GM23338 (cell line): Measurements from ENCODE around the gene GDF11. TPM values are rescaled to one million over a fixed set of nuclear protein-coding genes. Genes with fewer than 3 reads are reported as not detected.

Experiments
- ATAC-seq: fragments of 200-7000 bp; cut with Tn5 transposase; 3 replicates; pipeline ENCODE4 v1.9.1; 2020
- DNase-seq: peaks from one replicate; pipeline ENCODE4 v3.0.0-alpha.2; 2015; ENCODE audit warnings: low spot score
- H2AFZ ChIP-seq: fragments of 200-600 bp; sonication (generic); 2 replicates; pipeline ENCODE4 v1.8.0; 2016; ENCODE audit warnings: antibody characterized with exemption, mild to moderate bottlenecking, moderate library complexity
- H3F3A ChIP-seq: fragments of 200-600 bp; sonication (generic); replicated peaks from 2 replicates; pipeline ENCODE4 v1.8.0; 2017; ENCODE audit warnings: antibody characterized with exemption, mixed run types, low read depth
- H3K27ac ChIP-seq: fragments of 200-600 bp; sonication (generic); 2 replicates; pipeline ENCODE4 v1.6.1; 2016; ENCODE audit warnings: low read depth
- H3K27me3 ChIP-seq: fragments of 200-600 bp; sonication (generic); 2 replicates; pipeline ENCODE4 v1.8.0; 2016; ENCODE audit warnings: mild to moderate bottlenecking, mixed run types, moderate library complexity; ENCODE audit not compliant: insufficient read depth
- H3K36me3 ChIP-seq: fragments of 200-600 bp; sonication (generic); 2 replicates; pipeline ENCODE4 v1.8.0; 2016; ENCODE audit warnings: mild to moderate bottlenecking; ENCODE audit not compliant: insufficient read depth
- H3K4me1 ChIP-seq: fragments of 200-600 bp; sonication (generic); 2 replicates; pipeline ENCODE4 v1.8.0; 2016; ENCODE audit warnings: mild to moderate bottlenecking, moderate library complexity; ENCODE audit not compliant: insufficient read depth
- H3K4me2 ChIP-seq: fragments of 200-600 bp; sonication (generic); 2 replicates; pipeline ENCODE4 v1.7.1; 2017; ENCODE audit warnings: mixed run types
- H3K4me3 ChIP-seq: fragments of 200-600 bp; sonication (generic); 2 replicates; pipeline ENCODE4 v1.6.1; 2016; ENCODE audit warnings: mixed run types
- H3K79me2 ChIP-seq: fragments of 200-600 bp; sonication (generic); replicated peaks from 2 replicates; pipeline ENCODE4 v1.8.0; 2017; ENCODE audit warnings: mild to moderate bottlenecking; ENCODE audit not compliant: insufficient read depth
- H3K9me2 ChIP-seq: fragments of 200-600 bp; sonication (generic); 2 replicates; pipeline ENCODE4 v1.8.0; 2017; ENCODE audit not compliant: insufficient read depth
- H4K20me1 ChIP-seq: fragments of 200-600 bp; sonication (generic); replicated peaks from 2 replicates; pipeline ENCODE4 v1.8.0; 2017; ENCODE audit warnings: mild to moderate bottlenecking; ENCODE audit not compliant: insufficient read depth
- H3K27ac Mint-ChIP-seq: 2 replicates; pipeline ENCODE4 v1.8.0; 2020; ENCODE audit warnings: inconsistent platforms, mild to moderate bottlenecking, moderate library complexity, mixed read lengths
- H3K27me3 Mint-ChIP-seq: 3 replicates; pipeline ENCODE4 v1.8.0; 2022; ENCODE audit warnings: low read depth, mild to moderate bottlenecking, moderate library complexity, mixed read lengths, inconsistent platforms; ENCODE audit not compliant: insufficient read depth, poor library complexity
- H3K36me3 Mint-ChIP-seq: 3 replicates; pipeline ENCODE4 v1.8.0; 2021; ENCODE audit warnings: low read depth, mild to moderate bottlenecking, inconsistent platforms, moderate library complexity, mixed read lengths
- H3K4me1 Mint-ChIP-seq: 3 replicates; pipeline ENCODE4 v1.8.0; 2020; ENCODE audit warnings: mild to moderate bottlenecking, inconsistent platforms, mixed read lengths
- H3K4me3 Mint-ChIP-seq: 3 replicates; pipeline ENCODE4 v1.8.0; 2021; ENCODE audit warnings: moderate library complexity, mild to moderate bottlenecking, inconsistent platforms, mixed read lengths
- H3K9me3 Mint-ChIP-seq: 3 replicates; pipeline ENCODE4 v1.8.0; 2020; ENCODE audit warnings: moderate library complexity, mild to moderate bottlenecking, inconsistent platforms, mixed read lengths
- CREB1 ChIP-seq: fragments of 250-450 bp; sonication (Bioruptor Pico); IDR thresholded peaks from 2 replicates; pipeline ENCODE4 v1.5.0; 2020; ENCODE audit warnings: low read depth, mild to moderate bottlenecking, moderate library complexity
- EZH2 ChIP-seq: fragments of 200-600 bp; sonication (generic); IDR thresholded peaks from one replicate; pipeline ENCODE4 v1.8.0; 2017; ENCODE audit warnings: antibody characterized with exemption, mild to moderate bottlenecking, low read depth; ENCODE audit not compliant: unreplicated experiment
- POLR2AphosphoS5 ChIP-seq: IDR thresholded peaks from 2 replicates; pipeline ENCODE4 v1.6.1; 2016; ENCODE audit warnings: antibody characterized with exemption, low read depth
- STAT1 ChIP-seq: IDR thresholded peaks from one replicate; pipeline ENCODE4 v1.6.1; 2016; ENCODE audit warnings: antibody characterized with exemption; ENCODE audit not compliant: unreplicated experiment
- ZNF331 ChIP-seq: fragments of 250-450 bp; sonication (Bioruptor Pico); IDR thresholded peaks from 2 replicates; pipeline ENCODE4 v1.5.0; 2020; ENCODE audit warnings: low read depth, mild to moderate bottlenecking, moderate library complexity
- polyA plus RNA-seq: library from polyadenylated mRNA; unstranded; fragments of >200 nt; fragmentation: Nextera tagmentation; extraction: Ambion mirVana; gene quantifications from 2 replicates; pipeline ENCODE4 v1.2.1, GENCODE V29; 2016
- total RNA-seq: library from RNA; depleted of rRNA; stranded (reverse); fragments of >200 nt; shearing (Covaris generic); gene quantifications from 2 replicates; pipeline ENCODE4 v1.2.3, GENCODE V29; 2014
- TF ChIP-seq, protein P1 (sequence below): IDR thresholded peaks from one replicate; pipeline ENCODE4 v1.6.1; 2018; ENCODE audit warnings: antibody characterized with exemption; ENCODE audit not compliant: unreplicated experiment
- TF ChIP-seq, protein P2 (sequence below): IDR thresholded peaks from 2 replicates; pipeline ENCODE4 v1.6.1; 2016; ENCODE audit warnings: antibody characterized with exemption

The GDF11 gene
- total and polyA plus RNA-seq, 2 experiments from 2014 or later: 3.7 to 12.5 TPM

DNA sequence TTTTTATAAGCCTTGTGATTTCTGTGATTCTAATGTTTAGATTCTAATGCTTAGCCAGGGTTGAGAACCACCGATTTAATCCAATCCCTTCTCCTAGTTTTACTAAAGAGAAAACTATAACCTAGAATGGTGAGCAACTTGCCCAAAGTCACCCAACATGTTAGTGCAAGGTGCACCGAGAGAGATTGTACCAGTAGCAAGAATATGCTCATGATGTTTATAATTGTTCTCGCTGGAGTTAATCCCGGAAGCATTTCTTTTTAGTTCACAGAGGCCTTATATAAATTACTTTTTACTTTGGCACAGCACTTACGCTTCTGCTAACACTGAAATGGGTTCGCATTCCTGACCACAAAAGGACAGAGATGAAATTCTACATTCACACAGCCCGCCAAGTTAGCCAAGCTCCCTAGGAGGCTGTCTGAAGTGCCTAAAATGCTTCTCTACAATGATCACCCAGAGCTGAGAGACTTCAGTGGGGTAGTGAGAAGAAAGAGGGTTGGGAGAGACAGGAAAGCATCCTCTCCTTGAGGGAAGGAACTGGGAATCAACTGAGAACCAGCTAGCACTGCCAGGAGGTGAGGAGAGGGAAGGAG lies 27.7 kb upstream of the GDF11 start (continued):
- TF ChIP-seq, protein P1, sequence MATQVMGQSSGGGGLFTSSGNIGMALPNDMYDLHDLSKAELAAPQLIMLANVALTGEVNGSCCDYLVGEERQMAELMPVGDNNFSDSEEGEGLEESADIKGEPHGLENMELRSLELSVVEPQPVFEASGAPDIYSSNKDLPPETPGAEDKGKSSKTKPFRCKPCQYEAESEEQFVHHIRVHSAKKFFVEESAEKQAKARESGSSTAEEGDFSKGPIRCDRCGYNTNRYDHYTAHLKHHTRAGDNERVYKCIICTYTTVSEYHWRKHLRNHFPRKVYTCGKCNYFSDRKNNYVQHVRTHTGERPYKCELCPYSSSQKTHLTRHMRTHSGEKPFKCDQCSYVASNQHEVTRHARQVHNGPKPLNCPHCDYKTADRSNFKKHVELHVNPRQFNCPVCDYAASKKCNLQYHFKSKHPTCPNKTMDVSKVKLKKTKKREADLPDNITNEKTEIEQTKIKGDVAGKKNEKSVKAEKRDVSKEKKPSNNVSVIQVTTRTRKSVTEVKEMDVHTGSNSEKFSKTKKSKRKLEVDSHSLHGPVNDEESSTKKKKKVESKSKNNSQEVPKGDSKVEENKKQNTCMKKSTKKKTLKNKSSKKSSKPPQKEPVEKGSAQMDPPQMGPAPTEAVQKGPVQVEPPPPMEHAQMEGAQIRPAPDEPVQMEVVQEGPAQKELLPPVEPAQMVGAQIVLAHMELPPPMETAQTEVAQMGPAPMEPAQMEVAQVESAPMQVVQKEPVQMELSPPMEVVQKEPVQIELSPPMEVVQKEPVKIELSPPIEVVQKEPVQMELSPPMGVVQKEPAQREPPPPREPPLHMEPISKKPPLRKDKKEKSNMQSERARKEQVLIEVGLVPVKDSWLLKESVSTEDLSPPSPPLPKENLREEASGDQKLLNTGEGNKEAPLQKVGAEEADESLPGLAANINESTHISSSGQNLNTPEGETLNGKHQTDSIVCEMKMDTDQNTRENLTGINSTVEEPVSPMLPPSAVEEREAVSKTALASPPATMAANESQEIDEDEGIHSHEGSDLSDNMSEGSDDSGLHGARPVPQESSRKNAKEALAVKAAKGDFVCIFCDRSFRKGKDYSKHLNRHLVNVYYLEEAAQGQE: no peak
- TF ChIP-seq STAT1 (no peak), EZH2 (no peak), ZNF331 (CRISPR knock-in tag) (no peak)

DNA sequence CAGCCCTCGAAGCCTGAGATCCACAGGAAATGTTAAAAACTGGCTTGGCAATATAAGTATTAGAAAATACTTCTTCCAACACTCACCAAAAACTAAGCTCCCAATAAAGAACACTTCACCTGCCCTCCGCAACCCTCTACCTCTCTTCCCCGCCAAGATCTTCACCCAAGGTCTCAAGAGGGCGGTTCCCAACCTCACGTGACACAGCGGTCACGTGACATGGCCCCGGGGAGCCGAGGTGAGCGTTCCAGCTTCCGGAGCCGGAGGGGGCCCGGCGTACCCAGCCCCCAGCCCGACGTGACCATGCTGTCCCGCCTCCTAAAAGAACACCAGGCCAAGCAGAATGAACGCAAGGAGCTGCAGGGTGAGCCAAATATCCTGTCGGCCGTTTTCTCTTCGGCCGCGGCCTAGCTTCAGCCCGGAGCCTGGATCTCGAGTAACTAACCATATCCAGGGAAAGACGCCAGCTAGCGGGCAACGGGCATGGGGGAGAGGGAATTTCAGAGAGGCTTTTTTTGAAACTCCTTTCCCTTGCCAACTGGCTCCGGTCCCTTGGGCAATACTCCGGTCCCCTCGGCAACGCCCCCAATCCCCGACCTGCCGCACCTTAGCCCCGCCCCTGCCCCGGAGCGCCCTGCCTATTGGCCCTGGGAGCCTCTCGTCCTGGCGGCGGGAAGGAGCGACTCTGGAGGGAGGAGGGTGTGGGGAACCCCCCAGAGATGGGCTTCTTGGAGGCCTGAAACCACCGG lies 26.9 kb upstream of the GDF11 start, which contains the start of gene BLOC1S1:
TSS of gene BLOC1S1 (plus strand) at position 214 of the 749 bp plus-strand sequence. CDS start at position 220, 6 bp downstream.
- H3K4me3 ChIP-seq: peak within 1 kb of the TSS; percentile 94
- Mint-ChIP-seq H3K27me3 (peaks cover 24% of the 10 kb centered on the region), H3K4me3 (peak within 1 kb of the TSS; percentile 82), H3K27ac (peak within 1 kb of the TSS; percentile 79), H3K9me3 (peaks cover 6% of the 10 kb centered on the region; the same call in 2 of the 3 replicates), H3K36me3 (peaks cover 4% of the 10 kb centered on the region; the same call in 2 of the 3 replicates), H3K4me1 (peaks cover 35% of the 10 kb centered on the region)
- DNase-seq: peak; percentile 96
- peaks cover 10% of the 10 kb centered on the region; the same call in 1 of the 2 replicates for H3K79me2 ChIP-seq
- no peaks in the 10 kb centered on the region for H4K20me1 ChIP-seq
- H3K4me1 ChIP-seq: peaks cover 37% of the 10 kb centered on the region
- H2AFZ ChIP-seq: peak within 1 kb of the TSS; percentile 98
- H3K9me2 ChIP-seq: no peaks in the 10 kb centered on the region
- ATAC-seq: peak; percentile 90
- H3K27me3 ChIP-seq: peaks cover 8% of the 10 kb centered on the region; the same call in 1 of the 2 replicates
- TF ChIP-seq ZNF331 (CRISPR knock-in tag): no peak
- TF ChIP-seq, protein P2, sequence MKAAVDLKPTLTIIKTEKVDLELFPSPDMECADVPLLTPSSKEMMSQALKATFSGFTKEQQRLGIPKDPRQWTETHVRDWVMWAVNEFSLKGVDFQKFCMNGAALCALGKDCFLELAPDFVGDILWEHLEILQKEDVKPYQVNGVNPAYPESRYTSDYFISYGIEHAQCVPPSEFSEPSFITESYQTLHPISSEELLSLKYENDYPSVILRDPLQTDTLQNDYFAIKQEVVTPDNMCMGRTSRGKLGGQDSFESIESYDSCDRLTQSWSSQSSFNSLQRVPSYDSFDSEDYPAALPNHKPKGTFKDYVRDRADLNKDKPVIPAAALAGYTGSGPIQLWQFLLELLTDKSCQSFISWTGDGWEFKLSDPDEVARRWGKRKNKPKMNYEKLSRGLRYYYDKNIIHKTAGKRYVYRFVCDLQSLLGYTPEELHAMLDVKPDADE: peak; percentile 72; the same call in 1 of the 2 replicates
- peak; percentile 65; the same call in 1 of the 2 replicates for TF ChIP-seq CREB1
- TF ChIP-seq POLR2AphosphoS5: peak; percentile 55
- H3K36me3 ChIP-seq: no peaks in the 10 kb centered on the region
- H3K27ac ChIP-seq: peak within 1 kb of the TSS; percentile 97
- H3F3A ChIP-seq: peaks cover 16% of the 10 kb centered on the region; the same call in 1 of the 2 replicates
- peak within 1 kb of the TSS; percentile 98 for H3K4me2 ChIP-seq
